DOHH2 (cell line): ENCODE results near the gene RPUSD1.

ENCODE experiments used
- H3F3A ChIP-seq: fragments of 200-600 bp; sonication (generic), shearing (Covaris generic); 2 replicates; pipeline ENCODE4 v1.6.0; 2016; ENCODE audit warnings: antibody characterized with exemption, mild to moderate bottlenecking; ENCODE audit not compliant: control insufficient read depth, insufficient read depth
- H3K27ac ChIP-seq: fragments of 200-600 bp; sonication (generic); 2 replicates; pipeline ENCODE4 v1.5.1; 2014; ENCODE audit warnings: low read depth, mild to moderate bottlenecking, low read length, moderate library complexity
- H3K27me3 ChIP-seq: fragments of 200-600 bp; sonication (generic); 2 replicates; pipeline ENCODE4 v1.6.1; 2014; ENCODE audit warnings: mild to moderate bottlenecking, low read length, mixed read lengths; ENCODE audit not compliant: control insufficient read depth
- H3K36me3 ChIP-seq: fragments of 200-600 bp; sonication (generic); 2 replicates; pipeline ENCODE4 v1.6.1; 2014; ENCODE audit warnings: mild to moderate bottlenecking, low read length, moderate library complexity, mixed read lengths; ENCODE audit not compliant: control insufficient read depth
- H3K4me1 ChIP-seq: fragments of 200-600 bp; sonication (generic); 2 replicates; pipeline ENCODE4 v1.6.1; 2014; ENCODE audit warnings: mild to moderate bottlenecking, low read length, mixed read lengths; ENCODE audit not compliant: control insufficient read depth
- H3K4me2 ChIP-seq: fragments of 200-600 bp; sonication (generic); 2 replicates; pipeline ENCODE4 v1.6.0; 2014; ENCODE audit warnings: mild to moderate bottlenecking, low read length, moderate library complexity
- H3K4me3 ChIP-seq: fragments of 200-600 bp; sonication (generic); 2 replicates; pipeline ENCODE4 v1.5.1; 2014; ENCODE audit warnings: mild to moderate bottlenecking, low read length, mixed read lengths
- H3K79me2 ChIP-seq: fragments of 200-600 bp; sonication (generic); 2 replicates; pipeline ENCODE4 v1.6.1; 2014; ENCODE audit warnings: mild to moderate bottlenecking, low read length, mixed read lengths; ENCODE audit not compliant: control insufficient read depth
- H3K9me2 ChIP-seq: fragments of 200-600 bp; sonication (generic); replicated peaks from 2 replicates; pipeline ENCODE4 v1.6.1; 2014; ENCODE audit warnings: mild to moderate bottlenecking, low read length, mixed read lengths; ENCODE audit not compliant: control insufficient read depth
- H3K9me3 ChIP-seq: fragments of 200-600 bp; sonication (generic); 2 replicates; pipeline ENCODE4 v1.6.1; 2014; ENCODE audit warnings: antibody characterized with exemption, low read length, mixed read lengths; ENCODE audit not compliant: control insufficient read depth, insufficient read depth
- H4K20me1 ChIP-seq: fragments of 200-600 bp; sonication (generic); 2 replicates; pipeline ENCODE4 v1.6.0; 2014; ENCODE audit warnings: low read depth, mild to moderate bottlenecking, antibody characterized with exemption, low read length, moderate library complexity; ENCODE audit not compliant: control insufficient read depth, insufficient read depth
- EZH2phosphoT487 ChIP-seq: fragments of 200-600 bp; sonication (generic); IDR thresholded peaks from 2 replicates; pipeline ENCODE4 v1.6.1; 2017; ENCODE audit warnings: borderline replicate concordance, mild to moderate bottlenecking, antibody characterized with exemption, low read length, moderate library complexity, mixed read lengths
- TF ChIP-seq, protein P1 (sequence below): fragments of 200-600 bp; sonication (generic); IDR thresholded peaks from one replicate; pipeline ENCODE4 v1.5.1; 2014; ENCODE audit warnings: antibody characterized with exemption, mild to moderate bottlenecking, low read depth, low read length; ENCODE audit not compliant: poor library complexity, severe bottlenecking

The RPUSD1 gene

DNA sequence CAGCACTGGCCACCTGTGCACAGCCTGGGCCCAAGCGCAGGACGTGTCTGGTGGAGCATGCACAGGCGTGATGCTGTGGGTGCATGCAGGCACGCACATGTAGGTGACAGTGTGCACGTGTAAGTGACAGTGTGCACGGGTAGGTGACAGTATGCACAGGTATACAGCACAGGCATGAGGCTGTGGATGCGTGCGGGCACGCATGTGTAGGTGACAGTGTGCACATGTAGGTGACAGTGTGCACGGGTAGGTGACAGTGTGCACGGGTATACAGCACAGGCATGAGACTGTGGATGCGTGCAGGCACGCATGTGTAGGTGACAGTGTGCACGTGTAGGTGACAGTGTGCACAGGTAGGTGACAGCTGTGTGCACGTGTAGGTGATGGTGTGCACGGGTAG is 7.9 kb downstream of the RPUSD1 start:
- Histone ChIP-seq H3K27ac (no peak overlapping the region), H3K79me2 (no peaks in the 10 kb centered on the region), H3K9me2 (no peaks in the 10 kb centered on the region), H3K4me1 (no peaks in the 10 kb centered on the region), H3K27me3 (peaks cover 13% of the 10 kb centered on the region), H3K4me3 (no peak overlapping the region), H3K4me2 (no peak overlapping the region), H3K9me3 (no peaks in the 10 kb centered on the region), H4K20me1 (peaks cover 3% of the 10 kb centered on the region; the same call in 1 of the 2 replicates), H3K36me3 (peaks cover 9% of the 10 kb centered on the region), H3F3A (no peaks in the 10 kb centered on the region)
- TF ChIP-seq EZH2phosphoT487: no peak
- TF ChIP-seq, protein P1, sequence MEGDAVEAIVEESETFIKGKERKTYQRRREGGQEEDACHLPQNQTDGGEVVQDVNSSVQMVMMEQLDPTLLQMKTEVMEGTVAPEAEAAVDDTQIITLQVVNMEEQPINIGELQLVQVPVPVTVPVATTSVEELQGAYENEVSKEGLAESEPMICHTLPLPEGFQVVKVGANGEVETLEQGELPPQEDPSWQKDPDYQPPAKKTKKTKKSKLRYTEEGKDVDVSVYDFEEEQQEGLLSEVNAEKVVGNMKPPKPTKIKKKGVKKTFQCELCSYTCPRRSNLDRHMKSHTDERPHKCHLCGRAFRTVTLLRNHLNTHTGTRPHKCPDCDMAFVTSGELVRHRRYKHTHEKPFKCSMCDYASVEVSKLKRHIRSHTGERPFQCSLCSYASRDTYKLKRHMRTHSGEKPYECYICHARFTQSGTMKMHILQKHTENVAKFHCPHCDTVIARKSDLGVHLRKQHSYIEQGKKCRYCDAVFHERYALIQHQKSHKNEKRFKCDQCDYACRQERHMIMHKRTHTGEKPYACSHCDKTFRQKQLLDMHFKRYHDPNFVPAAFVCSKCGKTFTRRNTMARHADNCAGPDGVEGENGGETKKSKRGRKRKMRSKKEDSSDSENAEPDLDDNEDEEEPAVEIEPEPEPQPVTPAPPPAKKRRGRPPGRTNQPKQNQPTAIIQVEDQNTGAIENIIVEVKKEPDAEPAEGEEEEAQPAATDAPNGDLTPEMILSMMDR: no peak

DNA sequence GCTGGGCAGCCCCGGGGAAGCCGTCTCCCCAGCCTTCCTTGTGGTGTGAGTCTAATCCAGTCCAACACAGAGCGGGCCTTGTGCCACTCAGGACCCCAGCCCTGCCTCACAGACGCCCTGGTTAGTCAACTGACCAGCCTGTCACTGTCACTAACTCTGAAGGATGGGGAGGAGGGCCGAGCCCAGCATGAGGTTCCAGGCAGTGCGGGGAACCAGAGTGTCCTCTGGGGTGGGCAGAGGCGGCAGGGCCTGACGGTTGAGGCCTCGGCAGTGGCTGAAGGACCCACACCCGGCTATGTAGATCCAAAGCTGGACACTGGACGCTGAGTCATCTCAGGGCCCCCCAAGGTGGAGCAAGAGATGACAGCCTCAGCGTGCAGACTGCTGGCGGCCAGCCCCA is 8.6 kb downstream of the RPUSD1 start:
- TF ChIP-seq, protein P1: no peak
- TF ChIP-seq EZH2phosphoT487: no peak
- Histone ChIP-seq H3K9me2 (no peaks in the 10 kb centered on the region), H3K9me3 (no peaks in the 10 kb centered on the region), H3K79me2 (no peaks in the 10 kb centered on the region), H3K36me3 (peaks cover 2% of the 10 kb centered on the region), H3F3A (no peaks in the 10 kb centered on the region), H3K27me3 (peaks cover 13% of the 10 kb centered on the region), H3K27ac (no peak overlapping the region), H4K20me1 (0 out of 2 replicates have a peak, but pooled peaks cover 3% of the 10 kb centered on the region), H3K4me2 (no peak overlapping the region), H3K4me3 (no peak overlapping the region), H3K4me1 (no peaks in the 10 kb centered on the region)

DNA sequence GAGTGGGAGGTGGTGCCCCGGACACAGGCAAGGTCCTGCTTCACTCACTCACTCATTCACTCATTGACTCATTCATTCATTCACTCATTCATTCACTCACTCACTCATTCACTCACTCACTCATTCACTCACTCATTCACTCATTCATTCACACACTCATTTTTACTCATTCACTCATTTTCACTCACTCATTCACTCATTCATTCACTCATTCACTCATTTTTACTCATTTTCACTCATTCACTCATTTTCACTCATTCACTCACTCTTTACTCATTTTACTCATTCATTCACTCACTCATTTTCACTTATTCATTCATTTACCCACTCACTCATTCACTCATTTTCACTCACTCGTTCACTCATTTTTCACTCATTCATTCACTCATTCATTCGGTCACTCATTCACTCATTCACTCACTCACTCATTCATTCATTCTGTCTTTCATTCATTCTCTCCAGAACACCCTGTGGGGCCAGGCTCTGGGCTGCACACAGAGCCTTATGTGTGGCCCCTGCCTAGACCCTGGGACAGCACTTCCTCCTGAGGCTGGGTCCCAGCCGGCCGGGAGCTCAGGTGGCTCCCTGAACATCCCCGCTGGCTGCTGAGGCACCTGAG is 9.2 kb downstream of the RPUSD1 start:
- H3K4me1 ChIP-seq: no peaks in the 10 kb centered on the region
- no peaks in the 10 kb centered on the region for H3K9me3 ChIP-seq
- no peak overlapping the region for H3K27ac ChIP-seq
- H3K9me2 ChIP-seq: no peaks in the 10 kb centered on the region
- H4K20me1 ChIP-seq: 0 out of 2 replicates have a peak, but pooled peaks cover 3% of the 10 kb centered on the region
- H3K4me2 ChIP-seq: no peak overlapping the region
- TF ChIP-seq, protein P1: no peak
- no peak for TF ChIP-seq EZH2phosphoT487
- H3K27me3 ChIP-seq: peaks cover 13% of the 10 kb centered on the region
- H3K36me3 ChIP-seq: no peaks in the 10 kb centered on the region
- H3K79me2 ChIP-seq: no peaks in the 10 kb centered on the region
- no peaks in the 10 kb centered on the region for H3F3A ChIP-seq
- H3K4me3 ChIP-seq: no peak overlapping the region
